MM.1S (cell line): ENCODE data around the gene RGS7.

Source experiments
- CTCF ChIP-seq: fragments of 300-600 bp; sonication (generic); IDR thresholded peaks from 2 replicates; pipeline ENCODE4 v1.5.1; 2016; ENCODE audit warnings: antibody characterized with exemption, low read length, mixed read lengths
- EZH2 ChIP-seq: fragments of 300-600 bp; sonication (generic); optimal IDR thresholded peaks from 2 replicates; pipeline ENCODE3; 2017; ENCODE audit warnings: low read depth, mild to moderate bottlenecking, antibody characterized with exemption, low read length, mixed read lengths
- EZH2phosphoT487 ChIP-seq: fragments of 300-600 bp; sonication (generic); IDR thresholded peaks from 2 replicates; pipeline ENCODE4 v1.6.1; 2018; ENCODE audit warnings: antibody characterized with exemption, low read length

- no peak for TF ChIP-seq CTCF
- TF ChIP-seq EZH2, result no peak
- no peak for TF ChIP-seq EZH2phosphoT487
These were observed 564.0 kb downstream of the RGS7 start for GRCh38 chr1:240792915-240793529.
